ENCODE results near the gene EIF2AK3.

DNA sequence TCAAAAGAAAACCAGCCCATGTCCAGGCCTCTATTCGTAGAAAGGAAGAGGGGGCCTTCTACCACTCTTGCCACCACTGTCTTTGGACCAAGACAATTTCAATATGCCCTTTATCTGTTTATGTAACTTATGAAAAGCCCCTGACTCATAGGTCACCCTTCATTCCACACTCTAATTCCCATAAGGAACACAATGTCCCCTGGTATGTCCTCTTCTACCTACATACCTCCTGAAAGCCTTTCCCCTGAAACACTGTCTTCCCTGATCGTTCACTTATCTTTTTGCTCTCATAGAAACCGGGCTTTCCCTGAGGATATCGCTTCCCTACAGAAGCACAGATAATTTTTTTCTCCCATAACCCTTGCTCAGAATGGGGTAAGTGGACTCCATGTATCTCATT is 13.3 kb downstream of the EIF2AK3 start:
- TF ChIP-seq, protein P1, sequence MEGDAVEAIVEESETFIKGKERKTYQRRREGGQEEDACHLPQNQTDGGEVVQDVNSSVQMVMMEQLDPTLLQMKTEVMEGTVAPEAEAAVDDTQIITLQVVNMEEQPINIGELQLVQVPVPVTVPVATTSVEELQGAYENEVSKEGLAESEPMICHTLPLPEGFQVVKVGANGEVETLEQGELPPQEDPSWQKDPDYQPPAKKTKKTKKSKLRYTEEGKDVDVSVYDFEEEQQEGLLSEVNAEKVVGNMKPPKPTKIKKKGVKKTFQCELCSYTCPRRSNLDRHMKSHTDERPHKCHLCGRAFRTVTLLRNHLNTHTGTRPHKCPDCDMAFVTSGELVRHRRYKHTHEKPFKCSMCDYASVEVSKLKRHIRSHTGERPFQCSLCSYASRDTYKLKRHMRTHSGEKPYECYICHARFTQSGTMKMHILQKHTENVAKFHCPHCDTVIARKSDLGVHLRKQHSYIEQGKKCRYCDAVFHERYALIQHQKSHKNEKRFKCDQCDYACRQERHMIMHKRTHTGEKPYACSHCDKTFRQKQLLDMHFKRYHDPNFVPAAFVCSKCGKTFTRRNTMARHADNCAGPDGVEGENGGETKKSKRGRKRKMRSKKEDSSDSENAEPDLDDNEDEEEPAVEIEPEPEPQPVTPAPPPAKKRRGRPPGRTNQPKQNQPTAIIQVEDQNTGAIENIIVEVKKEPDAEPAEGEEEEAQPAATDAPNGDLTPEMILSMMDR (IDR thresholded peaks at IDR 0.05): no peak
- TF ChIP-seq PHF8 (IDR thresholded peaks at IDR 0.05; ENCODE audit: borderline replicate concordance, low read depth) (no peak), HOXB13 (CRISPR knock-in tag; IDR thresholded peaks at IDR 0.05; ENCODE audit: low read depth) (no peak), CEBPB (IDR thresholded peaks at IDR 0.05) (no peak), JUNB (IDR thresholded peaks at IDR 0.05) (no peak), CBX2 (IDR thresholded peaks at IDR 0.05; ENCODE audit: borderline replicate concordance, low read depth) (no peak), EP300 (IDR thresholded peaks at IDR 0.05) (no peak), MAFK (IDR thresholded peaks at IDR 0.05; ENCODE audit: partially characterized antibody) (no peak), POLR2A (IDR thresholded peaks at IDR 0.05; ENCODE audit: low read length) (no peak), CHD2 (IDR thresholded peaks at IDR 0.05; ENCODE audit: low read length, partially characterized antibody) (no peak), ESRRA (IDR thresholded peaks at IDR 0.05; ENCODE audit: borderline replicate concordance, low read length) (no peak), RAD21 (conservative IDR thresholded peaks at IDR 0.05 in 1 of 2, IDR thresholded peaks at IDR 0.05 in 1 of 2) (no peak)
- TF ChIP-seq, protein P2, sequence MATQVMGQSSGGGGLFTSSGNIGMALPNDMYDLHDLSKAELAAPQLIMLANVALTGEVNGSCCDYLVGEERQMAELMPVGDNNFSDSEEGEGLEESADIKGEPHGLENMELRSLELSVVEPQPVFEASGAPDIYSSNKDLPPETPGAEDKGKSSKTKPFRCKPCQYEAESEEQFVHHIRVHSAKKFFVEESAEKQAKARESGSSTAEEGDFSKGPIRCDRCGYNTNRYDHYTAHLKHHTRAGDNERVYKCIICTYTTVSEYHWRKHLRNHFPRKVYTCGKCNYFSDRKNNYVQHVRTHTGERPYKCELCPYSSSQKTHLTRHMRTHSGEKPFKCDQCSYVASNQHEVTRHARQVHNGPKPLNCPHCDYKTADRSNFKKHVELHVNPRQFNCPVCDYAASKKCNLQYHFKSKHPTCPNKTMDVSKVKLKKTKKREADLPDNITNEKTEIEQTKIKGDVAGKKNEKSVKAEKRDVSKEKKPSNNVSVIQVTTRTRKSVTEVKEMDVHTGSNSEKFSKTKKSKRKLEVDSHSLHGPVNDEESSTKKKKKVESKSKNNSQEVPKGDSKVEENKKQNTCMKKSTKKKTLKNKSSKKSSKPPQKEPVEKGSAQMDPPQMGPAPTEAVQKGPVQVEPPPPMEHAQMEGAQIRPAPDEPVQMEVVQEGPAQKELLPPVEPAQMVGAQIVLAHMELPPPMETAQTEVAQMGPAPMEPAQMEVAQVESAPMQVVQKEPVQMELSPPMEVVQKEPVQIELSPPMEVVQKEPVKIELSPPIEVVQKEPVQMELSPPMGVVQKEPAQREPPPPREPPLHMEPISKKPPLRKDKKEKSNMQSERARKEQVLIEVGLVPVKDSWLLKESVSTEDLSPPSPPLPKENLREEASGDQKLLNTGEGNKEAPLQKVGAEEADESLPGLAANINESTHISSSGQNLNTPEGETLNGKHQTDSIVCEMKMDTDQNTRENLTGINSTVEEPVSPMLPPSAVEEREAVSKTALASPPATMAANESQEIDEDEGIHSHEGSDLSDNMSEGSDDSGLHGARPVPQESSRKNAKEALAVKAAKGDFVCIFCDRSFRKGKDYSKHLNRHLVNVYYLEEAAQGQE (IDR thresholded peaks at IDR 0.05): no peak
- TF ChIP-seq, protein P3, sequence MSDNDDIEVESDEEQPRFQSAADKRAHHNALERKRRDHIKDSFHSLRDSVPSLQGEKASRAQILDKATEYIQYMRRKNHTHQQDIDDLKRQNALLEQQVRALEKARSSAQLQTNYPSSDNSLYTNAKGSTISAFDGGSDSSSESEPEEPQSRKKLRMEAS (IDR thresholded peaks at IDR 0.05): no peak

Data from A549 (cell line).